Hepatocyte (in vitro differentiated cells): ENCODE data around the gene MMP15. TPM values are rescaled to one million over a fixed set of nuclear protein-coding genes. Genes with fewer than 3 reads are reported as not detected.
A peak's percentile ranks its signal among the peaks of the same experiment; 100 is the strongest.
"Not testable (repeated sequence)": the region's sequence is repeated elsewhere in the genome, so short reads cannot be mapped to it uniquely, and the experiment has no call there.

Experiments
- DNase-seq: peaks from one replicate; pipeline ENCODE4 v3.0.0-alpha.2; 2016; ENCODE audit warnings: low spot score
- H2AFZ ChIP-seq: fragments of 200-600 bp; sonication (generic); 2 replicates; pipeline ENCODE4 v1.6.0; 2016; ENCODE audit warnings: antibody characterized with exemption, mild to moderate bottlenecking
- H3K27ac ChIP-seq: fragments of 200-600 bp; sonication (generic); 2 replicates; pipeline ENCODE4 v1.5.1; 2016; ENCODE audit warnings: mild to moderate bottlenecking
- H3K27me3 ChIP-seq: fragments of 200-600 bp; sonication (generic); 2 replicates; pipeline ENCODE4 v1.6.1; 2016
- H3K36me3 ChIP-seq: fragments of 200-600 bp; sonication (generic); replicated peaks from 2 replicates; pipeline ENCODE4 v1.5.1; 2016; ENCODE audit warnings: low read depth; ENCODE audit not compliant: insufficient read depth
- H3K4me1 ChIP-seq: fragments of 200-600 bp; sonication (generic); 2 replicates; pipeline ENCODE4 v1.5.1; 2016; ENCODE audit warnings: mild to moderate bottlenecking, moderate library complexity; ENCODE audit not compliant: insufficient read depth
- H3K4me2 ChIP-seq: fragments of 200-600 bp; sonication (generic); 2 replicates; pipeline ENCODE4 v1.6.0; 2016
- H3K4me3 ChIP-seq: fragments of 200-600 bp; sonication (generic); 2 replicates; pipeline ENCODE4 v1.5.1; 2016; ENCODE audit warnings: mild to moderate bottlenecking
- H3K79me2 ChIP-seq: fragments of 200-600 bp; sonication (generic); 2 replicates; pipeline ENCODE4 v1.6.0; 2017; ENCODE audit warnings: mild to moderate bottlenecking
- H3K9me2 ChIP-seq: fragments of 200-600 bp; sonication (generic); replicated peaks from 2 replicates; pipeline ENCODE4 v1.6.0; 2017; ENCODE audit warnings: mild to moderate bottlenecking; ENCODE audit not compliant: insufficient read depth
- H3K9me3 ChIP-seq: fragments of 200-600 bp; sonication (generic); 2 replicates; pipeline ENCODE4 v1.5.1; 2016; ENCODE audit warnings: low read depth, mild to moderate bottlenecking
- H4K20me1 ChIP-seq: fragments of 200-600 bp; sonication (generic); 2 replicates; pipeline ENCODE4 v1.6.0; 2016; ENCODE audit warnings: mild to moderate bottlenecking; ENCODE audit not compliant: insufficient read depth, poor library complexity, severe bottlenecking
- CTCF ChIP-seq: fragments of 200-600 bp; sonication (generic); IDR thresholded peaks from 2 replicates; pipeline ENCODE4 v1.5.1; 2016; ENCODE audit warnings: antibody characterized with exemption, mild to moderate bottlenecking; ENCODE audit not compliant: poor library complexity
- EZH2 ChIP-seq: fragments of 200-600 bp; sonication (generic); IDR thresholded peaks from 2 replicates; pipeline ENCODE4 v1.6.1; 2016; ENCODE audit warnings: antibody characterized with exemption, mild to moderate bottlenecking, borderline replicate concordance
- EZH2phosphoT487 ChIP-seq: fragments of 200-600 bp; sonication (generic); IDR thresholded peaks from one replicate; pipeline ENCODE4 v1.6.1; 2018; ENCODE audit warnings: antibody characterized with exemption, mild to moderate bottlenecking, low read depth, moderate library complexity; ENCODE audit not compliant: unreplicated experiment, severe bottlenecking
- WGBS: methylation state at CpG from one replicate; pipeline ENCODE4 v1.1.6; 2016; ENCODE audit warnings: low lambda C conversion rate; ENCODE audit errors: missing lambda C conversion rate; 5-methylcytosine and 5-hydroxymethylcytosine counted together
- polyA plus RNA-seq: library from polyadenylated mRNA; unstranded; fragments of >200 nt; fragmentation: Nextera tagmentation; extraction: Ambion mirVana; gene quantifications from 2 replicates; pipeline ENCODE4 v1.2.1, GENCODE V29; 2016
- total RNA-seq: library from RNA; depleted of rRNA; stranded (reverse); fragments of >200 nt; gene quantifications from 2 replicates; pipeline ENCODE4 v1.2.3, GENCODE V29; 2014

MMP15 gene
- total RNA-seq (34.2 and 39.0 TPM in 2 replicates), polyA plus RNA-seq (56.1 and 63.4 TPM in 2 replicates)

DNA sequence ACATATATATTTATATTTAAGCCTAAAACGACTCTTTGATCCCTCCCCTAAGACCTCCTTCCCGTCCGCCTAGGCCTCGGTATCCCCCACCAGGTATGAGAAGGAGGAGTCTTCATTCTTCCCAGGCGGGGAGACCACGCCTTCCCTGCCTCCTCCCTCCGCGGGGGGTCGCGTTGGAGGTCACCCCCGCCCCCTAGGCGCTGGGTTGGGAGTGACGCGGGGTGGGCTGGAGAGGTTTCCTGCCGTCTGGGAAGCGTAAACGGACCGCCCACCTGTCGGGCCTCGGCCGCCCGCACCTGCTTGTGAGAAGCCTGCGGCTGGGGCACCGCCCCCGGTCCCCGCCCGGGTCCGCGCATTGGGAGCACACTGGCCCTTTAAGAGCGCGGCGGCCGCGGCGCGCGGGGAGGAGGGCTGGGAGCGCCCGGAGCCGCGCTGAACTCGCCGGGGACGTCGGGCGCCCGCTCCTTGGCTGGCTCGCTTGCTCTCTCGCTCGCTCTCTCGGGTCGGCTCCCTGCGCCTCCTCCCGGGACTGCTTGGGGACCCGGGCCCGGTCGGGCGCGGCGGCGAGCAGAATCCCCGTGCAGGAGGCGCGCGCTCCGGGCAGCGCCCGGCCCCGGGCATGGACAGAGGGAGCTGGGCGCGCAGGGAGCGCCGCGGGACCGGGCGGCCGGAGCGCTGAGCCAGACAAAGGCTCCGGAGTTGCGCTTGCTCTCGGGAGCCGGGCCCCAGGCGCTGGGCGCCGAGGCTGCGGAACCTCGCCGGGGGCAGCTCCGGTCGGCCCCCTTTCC, at the start of gene MMP15:
Gene MMP15 (plus strand): TSS at position 404 of the 788 bp plus-strand sequence. CDS start 597 bp downstream, outside the sequence.
- peak within 1 kb of the TSS; percentile 98 for H3K4me2 ChIP-seq
- TF ChIP-seq CTCF (no peak), EZH2phosphoT487 (no peak), EZH2 (no peak)
- no peaks in the 10 kb centered on the region for H3K9me3 ChIP-seq
- H4K20me1 ChIP-seq = no peaks in the 10 kb centered on the region
- H3K4me3 ChIP-seq = peak within 1 kb of the TSS; percentile 76
- peak; percentile 95 for DNase-seq
- peaks cover 22% of the 10 kb centered on the region for H3K4me1 ChIP-seq
- no peaks in the 10 kb centered on the region for H3K27me3 ChIP-seq
- H3K36me3 ChIP-seq = no peaks in the 10 kb centered on the region
- H2AFZ ChIP-seq = peak within 1 kb of the TSS; percentile 45
- H3K79me2 ChIP-seq = peaks cover 38% of the 10 kb centered on the region
- H3K27ac ChIP-seq = peak within 1 kb of the TSS; percentile 89
- no peaks in the 10 kb centered on the region for H3K9me2 ChIP-seq
- WGBS = 1% methylated on average over 63 of the region's 90 CpGs

GRCh38 chr16:57976331-57976796, 49.2 kb upstream of the MMP15 start:
- Histone ChIP-seq H3K4me2 (no peak overlapping the region), H3K36me3 (no peaks in the 10 kb centered on the region), H3K27me3 (no peaks in the 10 kb centered on the region), H3K4me3 (no peak overlapping the region), H3K9me3 (no peaks in the 10 kb centered on the region), H3K79me2 (no peaks in the 10 kb centered on the region), H4K20me1 (no peaks in the 10 kb centered on the region), H3K27ac (no peak overlapping the region), H2AFZ (no peak overlapping the region), H3K9me2 (no peaks in the 10 kb centered on the region), H3K4me1 (no peaks in the 10 kb centered on the region)
- no peak for TF ChIP-seq EZH2
- no peak for TF ChIP-seq EZH2phosphoT487
- TF ChIP-seq CTCF = no peak
- WGBS = 83% methylated on average over 2 of the region's 2 CpGs
- DNase-seq = no peak

DNA sequence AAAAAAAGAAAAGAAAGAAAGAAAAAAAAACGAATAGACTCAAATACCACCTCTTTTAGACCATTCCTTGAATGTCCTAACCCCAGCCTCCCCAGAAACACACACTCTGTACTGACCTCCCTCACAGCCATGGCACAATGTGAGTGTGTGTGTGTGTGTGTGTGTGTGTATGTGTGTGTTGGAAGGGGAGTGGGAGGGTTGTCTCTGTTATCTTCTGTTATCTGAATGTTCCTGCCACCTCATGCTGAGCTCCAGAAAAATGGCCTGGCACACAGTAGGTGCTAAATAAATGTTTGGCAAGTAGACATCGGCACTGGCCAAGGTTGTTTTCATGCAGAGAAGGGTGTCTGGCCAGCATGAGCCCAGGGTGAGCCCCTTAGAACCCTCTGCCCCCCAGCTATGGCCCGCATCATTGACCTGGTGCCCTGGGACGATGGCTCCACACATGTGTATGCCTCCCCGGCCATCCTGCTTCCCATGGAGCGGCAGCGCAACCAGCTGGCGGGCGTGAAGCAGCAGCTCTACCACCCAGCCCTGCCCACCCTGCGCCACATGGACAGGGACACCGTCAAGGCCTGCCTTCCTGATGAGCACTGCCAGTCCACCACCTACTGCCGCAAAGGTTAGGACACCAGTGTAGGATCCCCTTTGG, 48.0 kb upstream of the MMP15 start:
- 78% methylated on average over 12 of the region's 12 CpGs for WGBS
- Histone ChIP-seq H3K9me2 (no peaks in the 10 kb centered on the region), H3K9me3 (no peaks in the 10 kb centered on the region), H3K4me2 (no peak overlapping the region), H3K4me1 (no peaks in the 10 kb centered on the region), H3K27ac (no peak overlapping the region), H3K79me2 (no peaks in the 10 kb centered on the region), H4K20me1 (no peaks in the 10 kb centered on the region), H3K27me3 (no peaks in the 10 kb centered on the region), H3K4me3 (no peak overlapping the region), H2AFZ (no peak overlapping the region), H3K36me3 (no peaks in the 10 kb centered on the region)
- DNase-seq = no peak
- TF ChIP-seq EZH2 (no peak), EZH2phosphoT487 (no peak), CTCF (no peak)

DNA sequence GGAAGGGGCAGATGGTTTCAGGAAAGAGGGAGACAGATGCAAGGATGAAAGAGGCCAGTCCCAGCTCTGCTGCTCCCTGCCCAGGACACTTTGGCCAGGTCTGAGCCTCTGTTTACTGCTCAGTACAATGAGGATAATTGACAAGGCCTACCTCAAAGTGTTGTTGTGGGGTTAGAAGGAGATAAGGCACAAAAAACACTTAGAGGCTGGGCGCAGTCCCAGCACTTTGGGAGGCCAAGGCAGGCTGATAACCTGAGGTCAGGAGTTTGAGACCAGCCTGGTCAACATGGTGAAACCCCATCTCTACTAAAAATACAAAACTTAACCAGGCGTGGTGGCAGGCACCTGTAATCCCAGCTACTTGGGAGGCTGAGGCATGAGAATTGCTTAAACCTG, 47.5 kb upstream of the MMP15 start:
- H3K4me1 ChIP-seq, DNase-seq, H3K9me3 ChIP-seq, H3K27me3 ChIP-seq, H3K27ac ChIP-seq, H3K4me3 ChIP-seq, H3K9me2 ChIP-seq, H3K79me2 ChIP-seq, H3K36me3 ChIP-seq, H2AFZ ChIP-seq, H3K4me2 ChIP-seq, H4K20me1 ChIP-seq: not testable (repeated sequence)
- 100% methylated on average over 2 of the region's 2 CpGs for WGBS
